GM18951 (cell line): ENCODE results near the gene PSMD3.
"Not testable (repeated sequence)": the region's sequence is repeated elsewhere in the genome, so short reads cannot be mapped to it uniquely, and the experiment has no call there.

Experiments
- POLR2A ChIP-seq: IDR thresholded peaks from 4 replicates; pipeline ENCODE4 v1.6.1; 2011; ENCODE audit warnings: mild to moderate bottlenecking; ENCODE audit not compliant: insufficient read length, insufficient read depth; ENCODE audit errors: extremely low read depth
- in situ Hi-C: fragments of 300-500 bp; cut with MboI; formaldehyde crosslinking; loops from one replicate; pipeline ENCODE4 v1.12.0; 2022; ENCODE audit warnings: low sequenced_read_pairs, mixed read lengths, inconsistent platforms; ENCODE audit not compliant: unreplicated experiment

Gene PSMD3

DNA sequence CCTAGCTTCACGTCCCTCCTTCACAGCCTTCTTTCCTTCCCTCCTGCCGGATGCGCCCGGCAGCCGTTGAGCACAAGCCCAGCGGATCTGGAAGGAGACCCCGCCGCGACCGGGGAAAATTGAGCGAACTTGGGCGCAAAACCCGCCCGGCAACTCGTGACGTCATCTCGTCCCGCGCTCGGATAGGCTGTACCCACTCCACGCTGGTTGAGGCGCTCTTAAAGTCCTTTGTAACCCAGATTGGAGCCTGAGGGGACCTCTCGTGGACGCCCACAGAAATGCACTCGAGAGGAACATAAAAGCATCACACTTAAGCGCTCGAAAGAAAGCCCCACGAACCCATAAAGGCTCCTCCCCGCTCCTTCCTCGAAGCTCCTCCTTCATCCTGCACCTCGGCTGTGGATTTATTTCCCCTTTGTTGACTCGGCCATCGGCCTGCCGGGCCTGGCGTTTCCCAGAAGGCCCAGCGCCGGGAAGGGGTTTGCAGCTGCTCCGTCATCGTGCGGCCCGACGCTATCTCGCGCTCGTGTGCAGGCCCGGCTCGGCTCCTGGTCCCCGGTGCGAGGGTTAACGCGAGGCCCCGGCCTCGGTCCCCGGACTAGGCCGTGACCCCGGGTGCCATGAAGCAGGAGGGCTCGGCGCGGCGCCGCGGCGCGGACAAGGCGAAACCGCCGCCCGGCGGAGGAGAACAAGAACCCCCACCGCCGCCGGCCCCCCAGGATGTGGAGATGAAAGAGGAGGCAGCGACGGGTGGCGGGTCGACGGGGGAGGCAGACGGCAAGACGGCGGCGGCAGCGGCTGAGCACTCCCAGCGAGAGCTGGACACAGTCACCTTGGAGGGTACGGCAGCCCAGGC, at the start of gene PSMD3:
TSS of gene PSMD3 (plus strand) at position 457 of the 856 bp plus-strand sequence. CDS start at position 621, 164 bp downstream.
- in situ Hi-C loops = loop anchor here (10.0 kb wide), 1 partner anchor 106 kb away; no protein-coding TSS in a partner anchor
- TF ChIP-seq POLR2A = peak; percentile 70

DNA sequence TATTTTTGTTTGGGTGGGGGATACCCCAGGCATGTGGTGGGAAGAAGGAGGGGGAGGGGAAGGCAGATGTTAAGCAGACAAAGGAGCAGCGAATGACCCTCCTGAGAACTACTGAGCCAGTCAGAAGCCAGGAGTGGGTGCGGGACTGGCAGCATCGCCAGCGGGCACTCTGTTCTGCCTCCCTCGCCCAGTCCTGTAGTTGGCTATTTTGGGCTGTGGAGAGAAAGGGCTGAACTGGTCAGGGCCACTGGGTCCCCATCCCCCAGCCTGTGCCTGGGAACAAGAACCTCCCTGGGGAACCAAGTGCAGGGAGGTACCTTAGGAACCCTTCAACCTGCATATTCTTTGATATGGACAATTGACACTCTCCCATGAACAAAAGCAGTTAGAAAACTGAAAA, 46.7 kb upstream of the PSMD3 start:
- in situ Hi-C loops = no loop called here

DNA sequence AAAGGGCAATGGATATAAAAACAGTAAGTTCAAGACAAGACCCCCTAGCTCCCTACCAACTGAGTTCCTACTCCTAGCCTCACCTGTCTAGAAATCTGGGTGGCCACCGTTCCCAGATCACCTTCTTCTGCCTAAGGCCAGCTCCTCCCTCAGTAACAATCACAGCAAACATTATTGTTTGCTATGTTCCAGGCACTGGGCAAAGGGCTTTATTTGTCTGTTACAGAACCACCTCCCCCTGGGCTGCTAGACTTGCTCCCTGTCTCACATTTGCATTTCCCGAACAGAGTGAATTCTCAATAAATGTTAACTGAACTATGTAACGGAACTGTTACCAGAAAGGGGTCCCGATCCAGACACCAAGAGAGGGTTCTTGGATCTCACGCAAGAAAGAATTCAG, 46.3 kb upstream of the PSMD3 start:
- in situ Hi-C loops = no loop called here
- TF ChIP-seq POLR2A = no peak

More for the DNA sequence above, 46.7 kb upstream of the PSMD3 start:
- TF ChIP-seq POLR2A = no peak

DNA sequence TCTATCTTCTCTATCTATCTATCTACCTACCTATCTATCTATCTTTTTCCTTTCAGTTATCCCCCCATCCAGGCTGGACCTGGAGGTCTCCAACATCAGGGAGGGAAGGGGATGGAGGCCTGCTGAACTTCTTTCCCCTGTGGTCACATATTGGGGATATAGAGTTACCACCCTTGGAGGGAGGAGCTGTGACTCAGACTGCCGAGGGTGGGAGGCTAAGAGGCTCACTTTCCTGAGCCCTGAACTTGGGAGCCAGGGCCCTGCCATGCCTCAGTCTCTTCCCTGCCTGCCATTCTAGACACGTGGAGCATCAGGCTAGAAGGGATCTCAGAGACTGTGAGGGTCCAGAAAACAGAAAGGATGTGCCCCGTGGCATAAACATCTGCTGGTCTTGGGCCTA, 44.7 kb upstream of the PSMD3 start:
- no peak for TF ChIP-seq POLR2A
- in situ Hi-C loops = no loop called here

DNA sequence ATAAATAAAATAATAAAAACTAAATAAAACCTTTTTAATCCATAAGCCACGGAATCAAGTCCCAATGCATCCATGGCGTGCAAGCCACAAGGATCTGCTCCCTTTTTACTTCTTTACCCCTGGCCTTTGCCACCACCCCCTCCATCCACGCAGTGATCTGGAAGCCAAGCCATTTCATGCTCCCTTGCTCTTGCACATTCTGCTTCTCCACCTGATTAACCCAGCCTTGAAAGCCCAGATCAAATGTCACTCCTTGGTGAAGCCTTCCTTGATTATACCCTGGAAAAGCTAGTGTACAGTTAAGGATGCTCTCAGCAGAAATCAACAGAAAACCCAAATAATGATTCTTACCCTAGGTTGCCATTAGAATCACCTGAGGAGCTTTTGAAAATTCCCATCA, 43.2 kb upstream of the PSMD3 start:
- in situ Hi-C loops = no loop called here
- no peak for TF ChIP-seq POLR2A

DNA sequence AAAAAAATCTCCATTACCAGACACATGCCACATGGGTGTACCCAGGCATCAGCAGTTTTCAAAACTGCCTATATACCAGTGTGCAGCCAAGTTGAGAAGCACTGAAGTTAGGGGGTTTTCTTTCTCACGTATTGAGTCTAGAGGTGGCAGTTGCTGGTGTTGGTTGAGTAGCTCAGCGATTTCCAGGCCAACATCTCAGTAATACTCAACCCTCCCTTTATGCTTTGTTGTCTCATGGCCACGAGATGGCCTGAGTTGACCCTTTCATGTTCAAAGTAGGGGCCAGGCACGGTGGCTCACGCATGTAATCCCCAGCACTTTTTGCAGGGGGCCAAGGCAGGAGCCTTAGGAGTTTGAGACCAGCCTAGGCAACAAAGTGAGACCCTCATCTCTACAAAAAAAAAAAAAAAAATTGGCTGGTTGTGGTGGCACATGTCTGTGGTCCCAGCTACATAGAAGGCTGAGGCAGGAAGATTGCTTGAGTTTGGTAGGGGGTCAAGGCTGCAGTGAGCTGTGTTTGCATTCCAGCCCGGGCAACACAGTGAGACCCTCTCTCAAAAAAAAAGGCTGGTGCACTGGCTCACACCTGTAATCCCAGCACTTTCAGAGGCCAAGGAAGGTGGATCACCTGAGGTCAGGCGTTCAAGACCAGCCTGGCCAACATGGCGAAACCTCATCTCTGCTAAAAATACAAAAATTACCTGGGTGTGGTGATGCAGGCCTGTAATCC, 42.3 kb upstream of the PSMD3 start:
- in situ Hi-C loops = no loop called here
- TF ChIP-seq POLR2A = no peak

DNA sequence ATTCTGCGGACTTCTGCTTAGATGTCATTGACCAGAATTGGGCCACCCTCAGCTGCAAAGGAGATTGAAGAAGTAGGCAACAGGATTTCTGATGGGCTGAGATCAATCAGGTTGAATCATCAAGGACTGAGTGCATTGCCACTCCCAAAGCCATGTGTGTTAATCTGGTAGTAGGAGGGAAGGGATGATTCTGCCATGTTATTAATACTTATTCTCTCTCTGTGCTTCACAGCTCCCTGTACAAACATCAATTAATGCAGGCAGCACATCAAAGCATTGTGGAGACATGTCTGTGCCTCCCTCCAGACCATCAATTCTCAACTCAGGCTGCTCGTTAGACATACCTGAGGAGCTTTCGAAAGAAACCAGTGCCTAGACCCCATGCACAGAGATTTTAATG, 41.5 kb upstream of the PSMD3 start:
- in situ Hi-C loops = no loop called here
- no peak for TF ChIP-seq POLR2A

DNA sequence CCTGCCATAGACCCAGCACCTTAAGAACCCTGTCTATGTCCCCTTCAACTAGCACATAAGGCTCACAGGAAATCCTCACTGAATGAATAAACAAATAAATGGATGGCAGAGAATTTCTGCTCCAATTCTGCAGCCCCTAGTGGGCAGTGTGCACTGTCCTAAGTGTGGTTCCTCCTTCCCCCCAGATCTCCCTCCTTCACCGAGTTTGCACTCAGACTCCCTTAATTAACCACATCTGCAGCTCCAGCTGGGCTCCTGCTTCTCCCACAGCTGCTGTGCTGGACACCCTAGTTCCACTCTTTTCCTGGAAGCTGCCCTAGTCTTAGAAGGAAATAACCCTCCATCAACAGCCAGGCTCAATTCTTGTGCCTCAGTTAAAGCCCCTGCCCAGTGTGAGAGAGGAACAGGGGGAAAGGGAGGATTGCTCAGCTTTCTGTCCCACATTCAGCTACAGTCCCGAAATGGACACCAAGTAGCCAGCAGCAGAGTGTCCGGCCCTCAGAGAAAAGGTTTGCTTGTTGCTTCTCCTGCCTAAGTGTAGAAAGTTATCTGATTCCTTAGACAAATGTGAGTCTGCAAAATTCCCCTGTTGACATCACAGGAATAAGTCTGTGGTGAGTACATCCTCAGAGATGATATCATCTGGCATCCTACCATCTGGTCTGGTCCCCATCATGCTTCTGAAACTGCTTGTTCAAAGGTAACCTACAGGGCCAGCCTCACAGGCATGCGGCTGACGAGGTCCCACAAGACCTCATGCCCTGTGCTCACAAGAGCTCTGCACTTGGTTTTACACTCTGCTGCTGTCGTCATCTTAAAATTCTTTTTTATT, 40.8 kb upstream of the PSMD3 start:
- no peak for TF ChIP-seq POLR2A
- in situ Hi-C loops = no loop called here

DNA sequence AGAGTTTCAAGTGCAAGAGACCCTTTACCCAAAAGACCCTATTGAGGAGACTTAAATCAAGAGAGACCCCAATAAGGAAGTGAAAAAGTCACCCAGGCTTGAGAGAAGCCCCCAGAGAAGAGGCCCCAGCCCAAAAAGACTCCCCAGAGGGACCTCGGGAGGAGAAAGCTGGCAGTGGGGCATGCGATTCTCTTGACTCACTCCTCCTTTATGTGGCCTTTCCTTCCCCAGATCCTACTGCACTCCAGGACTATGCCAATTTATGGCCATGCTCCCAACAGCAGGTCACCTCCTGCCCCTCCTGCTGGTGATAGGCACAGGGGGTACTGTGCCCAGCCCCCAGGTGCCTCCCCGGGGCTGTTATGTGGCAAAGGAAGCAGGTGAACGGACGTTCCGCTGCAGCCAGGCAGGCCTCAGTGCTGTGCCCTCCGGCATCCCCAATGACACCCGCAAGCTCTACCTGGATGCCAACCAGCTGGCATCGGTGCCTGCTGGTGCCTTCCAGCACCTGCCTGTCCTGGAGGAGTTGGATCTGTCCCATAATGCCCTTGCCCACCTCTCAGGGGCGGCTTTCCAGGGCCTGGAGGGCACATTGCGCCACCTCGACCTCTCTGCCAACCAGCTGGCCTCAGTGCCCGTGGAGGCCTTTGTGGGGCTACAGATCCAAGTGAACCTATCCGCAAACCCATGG, 36.8 kb upstream of the PSMD3 start:
- in situ Hi-C loops = no loop called here
- no peak for TF ChIP-seq POLR2A

DNA sequence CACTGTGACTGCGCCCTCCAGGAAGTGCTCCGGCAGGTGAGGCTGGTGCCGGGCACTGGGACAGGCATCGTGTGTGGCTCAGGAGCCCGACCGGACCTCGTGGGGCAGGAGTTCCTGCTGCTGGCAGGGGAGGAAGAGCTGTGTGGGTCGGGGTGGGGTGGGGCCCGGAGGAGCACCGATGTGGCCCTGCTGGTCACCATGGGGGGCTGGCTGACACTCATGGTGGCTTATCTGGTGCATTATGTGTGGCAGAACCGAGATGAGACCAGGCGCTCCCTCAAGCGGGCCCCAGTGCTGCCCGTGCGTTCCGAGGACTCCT, 36.3 kb upstream of the PSMD3 start:
- no peak for TF ChIP-seq POLR2A
- in situ Hi-C loops = no loop called here

DNA sequence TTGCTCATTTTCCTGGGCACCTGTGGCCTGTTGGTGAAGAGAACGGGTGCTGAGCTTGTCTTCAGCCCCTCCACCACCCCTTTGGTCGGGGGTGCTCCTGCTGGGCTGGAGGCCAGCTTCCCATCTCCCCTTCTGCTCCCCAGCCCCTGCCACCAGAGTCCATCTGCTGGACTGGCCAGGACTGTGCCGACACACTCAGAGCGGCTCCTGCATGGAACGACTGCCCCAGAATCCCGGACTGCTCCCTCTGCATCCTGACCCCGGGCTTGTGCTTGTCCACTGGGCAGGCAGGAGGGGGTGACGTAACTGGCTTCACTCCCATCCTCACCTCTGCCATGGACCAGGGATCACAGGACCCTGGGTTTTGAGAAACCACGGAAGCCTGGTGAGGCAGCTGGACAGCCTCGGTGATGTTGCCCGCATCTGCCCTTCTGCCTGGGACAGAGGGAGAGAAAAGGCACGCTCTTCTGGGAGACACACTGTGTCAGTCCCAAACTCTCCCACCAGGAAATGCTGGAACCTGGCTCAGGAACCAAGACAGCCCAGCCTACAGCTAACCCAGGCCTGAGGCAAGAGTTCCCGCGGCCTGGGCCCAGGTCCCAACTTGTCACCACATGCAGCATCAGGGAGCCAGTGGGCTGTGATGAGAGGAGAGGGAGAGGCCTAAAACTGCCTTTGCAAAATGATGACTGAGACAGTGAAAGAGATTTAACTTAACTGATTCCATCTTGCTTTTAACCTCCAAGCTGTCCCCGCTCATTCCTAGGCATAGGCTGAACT, 33.9 kb upstream of the PSMD3 start:
- TF ChIP-seq POLR2A = no peak
- in situ Hi-C loops = no loop called here

DNA sequence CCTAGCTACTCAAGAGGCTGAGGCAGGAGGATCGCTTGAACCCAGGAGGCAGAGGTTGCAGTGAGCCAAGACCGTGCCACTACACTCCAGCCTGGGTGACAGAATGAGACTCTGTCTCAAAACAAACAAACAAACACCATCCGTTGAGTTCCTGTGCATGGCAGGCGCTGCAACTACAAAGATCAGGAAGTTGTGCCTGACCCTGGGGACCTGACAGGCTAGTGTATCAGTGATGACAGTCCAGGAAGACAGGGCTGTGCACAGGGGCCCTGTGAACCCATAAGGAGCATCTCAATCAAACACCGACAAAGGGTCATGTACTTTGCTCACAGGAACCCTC, 32.1 kb upstream of the PSMD3 start:
- in situ Hi-C loops = not testable (repeated sequence)
